GM12873 (cell line): ENCODE data around the gene PIK3CD.

Experiments
- TF ChIP-seq, protein P1 (sequence below): IDR thresholded peaks from 2 replicates; pipeline ENCODE4 v1.5.1; 2012; ENCODE audit warnings: low read depth, mild to moderate bottlenecking, moderate library complexity, low read length, control low read depth; ENCODE audit not compliant: insufficient read depth; ENCODE audit errors: missing control alignments

Gene PIK3CD

DNA sequence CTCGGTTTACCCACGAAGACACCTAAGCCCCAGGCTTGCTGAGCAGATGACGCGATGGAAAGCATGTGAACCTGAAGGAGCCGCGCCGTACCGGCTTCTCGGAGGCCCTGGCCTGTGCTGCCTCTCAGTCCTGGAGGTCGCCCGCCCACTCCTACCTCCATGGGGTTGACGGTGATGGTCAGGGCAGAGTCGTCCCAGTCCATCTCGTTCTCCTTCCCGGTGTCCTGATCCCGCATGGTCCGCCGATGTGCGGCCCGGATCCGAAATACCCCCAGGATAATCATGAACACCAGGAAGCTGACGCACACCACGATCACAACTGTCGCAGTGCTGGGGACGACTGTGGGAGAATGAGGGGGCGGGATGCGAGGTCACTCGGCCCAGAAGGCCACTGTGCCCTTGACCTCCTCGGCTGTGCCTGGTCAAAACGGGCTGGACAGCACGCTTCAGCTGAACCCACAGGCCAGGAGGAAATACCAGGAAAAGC, 79.6 kb downstream of the PIK3CD start:
- TF ChIP-seq, protein P1, sequence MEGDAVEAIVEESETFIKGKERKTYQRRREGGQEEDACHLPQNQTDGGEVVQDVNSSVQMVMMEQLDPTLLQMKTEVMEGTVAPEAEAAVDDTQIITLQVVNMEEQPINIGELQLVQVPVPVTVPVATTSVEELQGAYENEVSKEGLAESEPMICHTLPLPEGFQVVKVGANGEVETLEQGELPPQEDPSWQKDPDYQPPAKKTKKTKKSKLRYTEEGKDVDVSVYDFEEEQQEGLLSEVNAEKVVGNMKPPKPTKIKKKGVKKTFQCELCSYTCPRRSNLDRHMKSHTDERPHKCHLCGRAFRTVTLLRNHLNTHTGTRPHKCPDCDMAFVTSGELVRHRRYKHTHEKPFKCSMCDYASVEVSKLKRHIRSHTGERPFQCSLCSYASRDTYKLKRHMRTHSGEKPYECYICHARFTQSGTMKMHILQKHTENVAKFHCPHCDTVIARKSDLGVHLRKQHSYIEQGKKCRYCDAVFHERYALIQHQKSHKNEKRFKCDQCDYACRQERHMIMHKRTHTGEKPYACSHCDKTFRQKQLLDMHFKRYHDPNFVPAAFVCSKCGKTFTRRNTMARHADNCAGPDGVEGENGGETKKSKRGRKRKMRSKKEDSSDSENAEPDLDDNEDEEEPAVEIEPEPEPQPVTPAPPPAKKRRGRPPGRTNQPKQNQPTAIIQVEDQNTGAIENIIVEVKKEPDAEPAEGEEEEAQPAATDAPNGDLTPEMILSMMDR: no peak

DNA sequence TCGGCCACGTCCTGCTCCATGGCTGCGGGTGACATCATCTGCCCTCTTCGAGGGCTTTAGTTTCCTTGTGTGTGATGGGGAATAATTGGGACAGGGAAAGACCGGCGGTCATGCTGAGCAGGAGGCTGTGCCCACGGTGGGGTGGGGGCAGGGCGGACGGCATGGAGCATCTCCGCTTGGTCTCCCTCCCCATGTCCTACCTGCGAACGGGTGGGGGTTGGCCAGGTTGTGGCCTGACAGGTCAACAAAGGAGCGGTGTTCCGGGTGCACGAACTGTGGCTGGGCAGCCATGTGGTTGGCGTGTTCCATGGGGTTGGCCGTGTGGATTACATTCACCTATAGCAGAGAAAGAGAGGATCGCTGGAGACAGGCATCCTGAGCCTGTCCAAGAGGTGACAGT, 80.0 kb downstream of the PIK3CD start:
- TF ChIP-seq, protein P1: no peak

DNA sequence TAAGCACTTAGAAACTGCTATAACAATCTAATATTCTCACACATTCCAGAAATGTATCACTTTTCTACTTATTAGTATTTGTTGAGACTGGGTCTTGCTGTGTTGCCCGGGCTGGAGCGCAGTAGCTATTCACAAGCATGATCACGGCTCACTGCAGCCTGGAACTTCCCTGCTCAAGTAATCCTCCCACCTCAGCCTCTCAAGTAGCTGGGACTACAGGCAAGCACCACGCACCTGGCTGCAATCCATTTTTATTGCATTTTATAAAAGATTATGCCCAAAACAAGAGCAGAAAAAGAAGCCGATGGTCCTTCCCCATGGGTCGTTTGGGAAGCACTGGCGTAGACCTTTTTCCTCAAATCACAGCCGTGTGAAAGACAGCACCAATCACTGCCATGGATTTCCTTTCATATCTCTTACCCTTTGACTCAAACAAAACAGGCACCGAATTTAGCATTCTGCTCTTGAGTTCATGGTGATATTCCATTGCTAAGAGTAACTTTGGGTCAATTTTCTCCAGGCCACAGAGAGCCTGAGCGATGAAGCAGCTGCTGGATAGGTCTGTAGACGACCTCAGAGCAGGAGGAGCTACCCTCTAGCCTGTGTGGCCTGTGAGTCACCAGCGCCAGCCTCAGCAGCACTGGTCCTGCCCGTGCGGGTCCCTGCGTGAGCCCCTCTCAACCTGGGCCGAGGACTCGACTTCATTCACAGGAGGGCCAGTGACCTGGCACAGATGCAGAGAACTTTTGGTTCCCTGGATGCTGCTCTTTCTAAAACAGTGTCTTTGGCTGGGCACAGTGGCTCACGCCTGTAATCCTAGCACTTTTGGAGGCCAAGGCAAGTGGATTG, 80.8 kb downstream of the PIK3CD start:
- TF ChIP-seq, protein P1: no peak

DNA sequence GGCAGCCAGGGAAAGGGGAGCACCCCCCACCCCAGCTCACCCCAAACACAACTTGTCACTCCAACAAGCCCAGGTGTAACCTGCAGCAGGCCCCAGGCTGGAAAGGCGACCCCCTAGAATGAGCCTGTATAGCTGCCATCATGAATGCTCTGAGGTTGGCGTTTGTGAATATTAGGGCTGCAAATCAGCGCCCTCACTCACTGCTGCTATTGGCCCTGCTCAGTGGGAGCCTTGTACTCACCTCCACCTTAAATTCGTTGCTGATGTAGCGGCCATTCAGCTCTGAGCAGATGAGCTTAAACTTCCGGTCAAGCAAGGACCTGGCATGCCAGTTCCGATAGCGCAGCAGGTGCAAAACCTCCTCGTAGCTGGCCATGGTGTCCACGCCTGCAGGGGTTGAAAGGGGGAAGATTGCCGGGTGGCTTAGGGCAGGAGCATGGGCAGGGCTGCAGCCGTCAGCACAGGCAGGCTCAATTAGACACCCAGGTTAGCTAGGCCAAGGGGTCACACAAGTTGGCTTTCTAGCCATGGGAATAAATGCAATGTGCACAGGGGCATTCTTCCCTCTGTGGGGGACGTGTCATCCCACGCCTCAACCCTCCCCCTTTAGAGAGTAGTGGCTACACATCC, 81.7 kb downstream of the PIK3CD start:
- TF ChIP-seq, protein P1: no peak

DNA sequence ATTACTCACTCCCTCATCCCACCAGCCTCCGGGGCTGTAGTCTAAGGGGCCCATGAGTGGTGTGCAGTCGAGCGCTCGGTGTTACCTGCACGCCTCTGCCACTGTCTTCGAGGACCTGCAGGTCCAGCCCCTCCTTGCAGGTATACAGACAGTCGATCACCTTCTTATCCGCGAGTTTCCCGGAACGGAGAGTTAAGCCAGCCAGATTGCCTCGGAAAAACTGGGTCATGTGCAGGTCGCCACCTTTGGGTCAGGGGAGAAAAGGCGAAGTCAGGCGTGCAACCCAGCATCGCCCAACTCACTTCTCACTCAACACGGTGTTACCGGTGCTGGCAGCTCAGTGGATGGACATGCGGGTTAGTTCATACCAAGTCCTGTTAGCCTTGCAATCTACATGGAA, 84.3 kb downstream of the PIK3CD start:
- TF ChIP-seq, protein P1: no peak

DNA sequence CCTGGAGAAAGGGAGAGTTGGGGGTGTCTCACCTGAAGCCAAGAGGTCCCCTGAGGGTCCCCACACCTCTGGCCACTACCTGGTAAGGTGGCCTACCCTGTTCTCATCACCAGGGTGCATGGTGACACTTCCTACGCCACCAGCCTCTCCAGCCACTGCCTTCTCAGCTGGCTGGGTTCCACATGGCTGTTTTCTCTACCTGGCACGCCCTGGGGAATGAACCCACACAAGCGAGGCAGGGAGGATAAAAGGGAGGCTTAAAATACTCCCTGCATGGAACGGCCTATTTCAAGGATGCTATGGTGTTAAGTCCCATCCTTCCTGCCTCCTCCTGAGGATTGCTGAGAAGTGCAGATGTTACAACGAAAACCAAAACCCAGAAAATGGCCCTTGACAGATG, 84.7 kb downstream of the PIK3CD start:
- TF ChIP-seq, protein P1: no peak

DNA sequence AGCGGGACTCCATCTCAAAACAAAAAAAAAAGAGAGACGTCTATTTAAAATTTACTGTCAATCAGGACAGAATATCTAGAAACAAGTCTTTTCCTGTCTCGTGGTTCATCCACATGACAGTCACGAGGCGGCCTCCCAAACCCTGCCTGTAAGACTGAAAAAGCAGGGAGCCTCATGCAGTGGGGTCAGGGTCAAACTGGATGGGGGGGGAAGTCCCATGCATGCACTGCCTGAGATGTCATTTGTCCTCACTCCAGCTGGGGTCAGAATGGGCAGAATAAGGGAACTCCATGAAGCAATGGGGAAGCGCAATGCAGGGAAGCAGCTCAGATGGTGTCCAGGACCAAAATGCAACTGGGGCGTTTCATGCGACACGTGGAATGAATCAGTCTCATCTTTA, 85.5 kb downstream of the PIK3CD start:
- TF ChIP-seq, protein P1: no peak
